Activated CD4-positive, alpha-beta T cell treated with anti-CD3 and anti-CD28 coated beads, Interleukin-2, Interleukin-4, amounts not matched to agents 100 ng/mL and 50 ng/mL, durations not matched to agents 16 hours and 8 hours (primary cell): Measurements from ENCODE around the gene SGK1.
"Not testable (repeated sequence)": the region's sequence is repeated elsewhere in the genome, so short reads cannot be mapped to it uniquely, and the experiment has no call there.

Experiments used
- DNase-seq: peaks from one replicate; pipeline ENCODE4 v3.0.0-alpha.2; 2020; ENCODE audit warnings: low spot score

SGK1 gene

GRCh38 chr6:134187751-134188150 lies 130.2 kb downstream of the SGK1 start:
- DNase-seq = no peak

- no peak for DNase-seq
Observed at GRCh38 chr6:134187154-134187553, 130.8 kb downstream of the SGK1 start.

GRCh38 chr6:134186355-134186754 lies 131.6 kb downstream of the SGK1 start:
- DNase-seq = no peak

GRCh38 chr6:134185277-134185676 lies 132.6 kb downstream of the SGK1 start:
- no peak for DNase-seq

GRCh38 chr6:134183844-134184243 lies 134.1 kb downstream of the SGK1 start:
- DNase-seq = no peak

- DNase-seq = no peak
Observed at GRCh38 chr6:134182528-134182927, 135.4 kb downstream of the SGK1 start.

- not testable (repeated sequence) for DNase-seq
Observed at GRCh38 chr6:134181726-134182125, 136.2 kb downstream of the SGK1 start.

- DNase-seq = not testable (repeated sequence)
Observed at GRCh38 chr6:134181251-134181650, 136.7 kb downstream of the SGK1 start.

- DNase-seq = not testable (repeated sequence)
Observed at GRCh38 chr6:134180540-134180939, 137.4 kb downstream of the SGK1 start.

GRCh38 chr6:134178161-134179044 lies 139.5 kb downstream of the SGK1 start:
- peak; percentile 79 for DNase-seq

- peak; percentile 40 for DNase-seq
Observed at GRCh38 chr6:134177753-134178160, 140.2 kb downstream of the SGK1 start.

- no peak for DNase-seq
Observed at GRCh38 chr6:134177236-134177635, 140.7 kb downstream of the SGK1 start.

- DNase-seq = no peak
Observed at GRCh38 chr6:134176264-134176975, 141.5 kb downstream of the SGK1 start.

- DNase-seq = peak; percentile 51
Observed at GRCh38 chr6:134175532-134176263, 142.2 kb downstream of the SGK1 start.

- peak; percentile 92 for DNase-seq
Observed at GRCh38 chr6:134174672-134175531, 143.0 kb downstream of the SGK1 start.

GRCh38 chr6:134173936-134174671 lies 143.8 kb downstream of the SGK1 start:
- peak; percentile 87 for DNase-seq

- DNase-seq = no peak
Observed at GRCh38 chr6:134173366-134173725, 144.6 kb downstream of the SGK1 start.

GRCh38 chr6:134172706-134173365 lies 145.1 kb downstream of the SGK1 start:
- no peak for DNase-seq

GRCh38 chr6:134172020-134172705 lies 145.7 kb downstream of the SGK1 start:
- DNase-seq = no peak

- DNase-seq = no peak
Observed at GRCh38 chr6:134171517-134171916, 146.4 kb downstream of the SGK1 start.
